Limb (tissue), 2 donors: Measurements from ENCODE around the gene SLC17A9.

Experiments
- DNase-seq, 2 donors: peaks; one replicate each; pipeline ENCODE4 v3.0.0-alpha.2; 2016; ENCODE audit errors: extremely low spot score in 2 of 2

Gene SLC17A9

DNA sequence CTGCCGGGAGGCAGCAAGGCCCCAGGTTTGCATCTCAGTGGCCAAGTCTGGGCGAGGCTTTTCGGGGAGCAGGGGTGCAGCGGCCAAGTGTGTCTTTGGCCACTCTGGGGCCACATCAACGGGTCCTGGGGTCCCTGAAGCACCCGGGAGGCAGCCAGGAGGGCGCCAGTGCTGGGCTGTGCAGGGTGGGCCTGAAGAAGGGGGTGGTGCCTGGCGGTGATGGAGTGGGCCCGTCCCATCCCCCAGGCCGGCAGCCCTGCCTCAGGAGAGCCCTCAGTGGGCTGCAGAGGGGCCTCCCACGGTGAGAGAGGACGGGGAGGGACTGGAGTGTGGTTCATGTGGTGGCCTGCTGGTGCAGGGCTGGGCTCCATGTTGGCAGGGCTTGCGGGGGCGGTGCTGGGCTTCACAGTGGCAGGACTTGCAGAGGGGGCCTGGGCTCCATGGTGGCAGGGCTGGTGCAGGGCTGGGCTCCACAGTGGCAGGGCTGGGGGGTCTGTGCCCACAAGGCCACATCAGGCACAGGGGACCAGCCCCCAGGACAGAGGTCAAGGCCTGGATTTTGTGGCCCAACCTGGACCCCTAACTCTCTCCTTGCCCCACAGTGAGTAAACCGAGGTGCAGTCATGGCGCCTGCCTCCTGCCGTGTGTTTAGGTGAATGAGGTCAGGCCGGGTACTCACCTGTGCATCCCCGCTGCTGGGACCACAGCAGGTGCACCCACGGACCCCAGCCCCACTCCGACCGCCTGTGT, 64.7 kb downstream of the SLC17A9 start:
- peak in 1 of 2 donors; percentile 21 for DNase-seq

DNA sequence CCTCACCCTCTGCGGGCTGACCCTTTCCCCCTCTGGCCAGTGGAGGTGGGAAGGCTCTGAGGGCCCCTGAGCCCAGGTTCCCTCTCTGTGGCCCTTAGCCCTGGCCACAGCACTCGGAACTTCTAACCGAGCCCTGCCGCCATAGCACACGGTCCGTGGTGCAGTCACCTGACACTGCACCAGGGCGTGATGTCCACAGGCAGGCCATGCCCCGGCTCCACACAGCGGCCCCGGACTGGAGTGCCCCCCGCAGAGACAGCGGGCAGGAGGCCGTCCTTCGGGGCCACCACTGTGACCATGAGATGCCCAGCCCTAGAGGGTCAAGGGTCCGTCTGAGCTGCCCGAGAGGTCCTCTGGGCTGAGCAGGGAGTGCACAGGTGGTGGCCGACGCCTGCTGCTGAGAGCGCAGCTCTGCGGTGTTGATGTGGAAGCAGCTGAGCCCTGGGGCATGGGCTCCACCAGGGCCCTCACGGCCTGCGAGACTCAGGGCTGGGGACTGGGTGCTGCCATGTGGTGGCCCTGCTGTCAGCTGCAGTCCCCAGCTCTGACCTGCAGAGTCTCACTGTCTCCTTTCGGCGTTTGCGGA, 65.4 kb downstream of the SLC17A9 start:
- DNase-seq = peak in 1 of 2 donors; percentile 13
